Measurements from ENCODE around the gene CATSPER2. TPM values are rescaled to one million over a fixed set of nuclear protein-coding genes. Genes with fewer than 3 reads are reported as not detected.
"Not testable (repeated sequence)": the region's sequence is repeated elsewhere in the genome, so short reads cannot be mapped to it uniquely, and the experiment has no call there.

The CATSPER2 gene
- total RNA-seq: 0.13 and 0.63 TPM in 2 replicates

- DNase-seq (ENCODE audit: low read depth in 2 of 2): no peak
Measured at GRCh38 chr15:43648649-43649429, at the start of gene CATSPER2. TSS of gene CATSPER2 (minus strand) at chr15:43648844. CDS start at chr15:43648061, 783 bp downstream.

GRCh38 chr15:43693148-43694022 is 44.7 kb upstream of the CATSPER2 start, which contains the start of gene CKMT1A:
TSS of gene CKMT1A (plus strand) at chr15:43693859. CDS start at chr15:43694051, 192 bp downstream.
- DNase-seq (ENCODE audit: low read depth in 2 of 2): not testable (repeated sequence)

GRCh38 chr15:43692679-43693078 is 44.0 kb upstream of the CATSPER2 start:
- not testable (repeated sequence) for DNase-seq (ENCODE audit: low read depth in 2 of 2)

GRCh38 chr15:43689604-43690301 is 41.1 kb upstream of the CATSPER2 start:
- DNase-seq (ENCODE audit: low read depth in 2 of 2): not testable (repeated sequence)

- not testable (repeated sequence) for DNase-seq (ENCODE audit: low read depth in 2 of 2)
Measured at GRCh38 chr15:43674175-43674574, 25.5 kb upstream of the CATSPER2 start.

- DNase-seq (ENCODE audit: low read depth in 2 of 2): not testable (repeated sequence)
Measured at GRCh38 chr15:43666177-43666576, 17.5 kb upstream of the CATSPER2 start.

- not testable (repeated sequence) for DNase-seq (ENCODE audit: low read depth in 2 of 2)
Measured at GRCh38 chr15:43663333-43663732, 14.7 kb upstream of the CATSPER2 start.

GRCh38 chr15:43662293-43662692 is 13.6 kb upstream of the CATSPER2 start:
- DNase-seq (ENCODE audit: low read depth in 2 of 2): not testable (repeated sequence)

- DNase-seq (ENCODE audit: low read depth in 2 of 2): not testable (repeated sequence)
Measured at GRCh38 chr15:43659727-43660126, 11.1 kb upstream of the CATSPER2 start.

- not testable (repeated sequence) for DNase-seq (ENCODE audit: low read depth in 2 of 2)
Measured at GRCh38 chr15:43649430-43649926, 834 bp upstream of the CATSPER2 start.

GRCh38 chr15:43638464-43639204 is 10.0 kb downstream of the CATSPER2 start:
- DNase-seq (ENCODE audit: low read depth in 2 of 2): not testable (repeated sequence)

- not testable (repeated sequence) for DNase-seq (ENCODE audit: low read depth in 2 of 2)
Measured at GRCh38 chr15:43626937-43627336, 21.7 kb downstream of the CATSPER2 start.

- DNase-seq (ENCODE audit: low read depth in 2 of 2): no peak
Measured at GRCh38 chr15:43625106-43625505, 23.5 kb downstream of the CATSPER2 start.

GRCh38 chr15:43622068-43622799 is 26.4 kb downstream of the CATSPER2 start:
- DNase-seq (ENCODE audit: low read depth in 2 of 2): not testable (repeated sequence)

- DNase-seq (ENCODE audit: low read depth in 2 of 2): not testable (repeated sequence)
Measured at GRCh38 chr15:43618700-43619099, 29.9 kb downstream of the CATSPER2 start, which contains the start of gene STRC. TSS of gene STRC (minus strand) at chr15:43618800. CDS start at chr15:43618722, 78 bp downstream.

GRCh38 chr15:43617750-43618149 is 30.9 kb downstream of the CATSPER2 start:
- DNase-seq (ENCODE audit: low read depth in 2 of 2): not testable (repeated sequence)

- not testable (repeated sequence) for DNase-seq (ENCODE audit: low read depth in 2 of 2)
Measured at GRCh38 chr15:43602233-43602632, 46.4 kb downstream of the CATSPER2 start.

- not testable (repeated sequence) for DNase-seq (ENCODE audit: low read depth in 2 of 2)
Measured at GRCh38 chr15:43600200-43600599, 48.4 kb downstream of the CATSPER2 start.

- DNase-seq (ENCODE audit: low read depth in 2 of 2): not testable (repeated sequence)
Measured at GRCh38 chr15:43599131-43599530, 49.5 kb downstream of the CATSPER2 start.
